ENCODE measurements around the gene PEX19.

PEX19 gene

DNA sequence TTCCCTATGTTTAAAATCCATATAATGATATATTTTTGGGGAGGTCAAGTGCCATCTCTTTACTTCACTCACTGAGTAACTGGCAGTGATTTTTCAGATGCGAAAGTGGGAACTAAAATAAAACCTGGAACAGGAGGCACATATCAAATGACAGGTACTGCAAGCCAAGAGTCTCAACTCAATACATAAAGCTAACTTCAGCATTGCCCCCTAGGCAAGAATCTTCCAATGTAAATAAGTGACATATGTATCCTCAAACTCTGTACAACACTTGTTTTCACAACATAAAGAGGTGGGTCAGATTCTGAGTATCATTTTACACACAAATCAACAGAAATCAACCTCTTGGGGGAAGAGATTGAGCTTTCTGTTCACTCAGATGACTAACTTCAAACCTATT, 40.7 kb downstream of the PEX19 start:
- Histone ChIP-seq H3K9me3 (ENCODE audit: low read length) (no peaks in the 10 kb centered on the region), H3K27me3 (ENCODE audit: insufficient read depth, low read length) (no peaks in the 10 kb centered on the region), H2AFZ (ENCODE audit: low read depth, low read length) (no peak overlapping the region), H3K4me1 (ENCODE audit: insufficient read depth, low read length) (peaks cover 8% of the 10 kb centered on the region), H3K4me3 (ENCODE audit: low read length) (no peak overlapping the region), H3K36me3 (ENCODE audit: insufficient read depth, low read length) (peaks cover 30% of the 10 kb centered on the region)

- H3K27me3 ChIP-seq (ENCODE audit: insufficient read depth, low read length): no peaks in the 10 kb centered on the region
- no peak overlapping the region for H3K4me3 ChIP-seq (ENCODE audit: low read length)
- no peaks in the 10 kb centered on the region for H3K9me3 ChIP-seq (ENCODE audit: low read length)
- peaks cover 34% of the 10 kb centered on the region for H3K36me3 ChIP-seq (ENCODE audit: insufficient read depth, low read length)
- no peak overlapping the region for H2AFZ ChIP-seq (ENCODE audit: low read depth, low read length)
- peaks cover 8% of the 10 kb centered on the region for H3K4me1 ChIP-seq (ENCODE audit: insufficient read depth, low read length)
Measured at GRCh38 chr1:160243767-160244166, 41.2 kb downstream of the PEX19 start.

DNA sequence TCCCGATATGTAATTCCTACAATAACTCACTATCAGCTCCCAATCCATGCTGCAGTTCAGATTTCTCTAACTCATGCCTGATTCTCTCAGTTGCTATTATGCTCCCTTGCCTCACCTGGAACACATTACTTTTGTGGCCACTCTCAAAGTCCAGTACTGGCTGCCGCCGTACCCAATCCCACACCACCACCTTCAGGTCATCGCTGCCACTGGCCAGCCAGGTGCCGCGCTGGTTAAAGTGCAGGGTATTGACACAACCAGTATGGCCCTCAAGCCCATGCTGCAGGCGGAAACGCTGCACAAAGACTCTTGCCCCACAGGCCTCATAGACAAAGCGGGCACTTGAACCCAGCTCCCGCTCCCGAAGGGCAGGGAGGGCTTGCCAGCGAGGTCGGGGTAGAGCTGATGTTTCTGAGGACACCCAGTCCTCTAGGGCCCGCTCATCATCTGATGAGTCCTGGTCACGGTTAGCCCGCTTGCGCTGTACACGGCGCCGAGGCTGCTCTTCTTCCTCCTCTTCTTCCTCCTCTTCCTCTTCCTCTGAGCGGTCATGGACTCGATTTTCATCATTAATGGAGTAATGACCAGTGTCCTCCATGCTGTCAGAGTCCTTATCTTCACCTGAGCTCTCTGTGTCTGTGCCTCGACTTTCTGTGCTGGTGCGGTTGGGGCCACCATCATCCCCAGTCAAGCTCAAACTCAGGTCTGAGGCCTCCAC, 45.2 kb downstream of the PEX19 start:
- H2AFZ ChIP-seq (ENCODE audit: low read depth, low read length): no peak overlapping the region
- H3K27me3 ChIP-seq (ENCODE audit: insufficient read depth, low read length): no peaks in the 10 kb centered on the region
- H3K9me3 ChIP-seq (ENCODE audit: low read length): no peaks in the 10 kb centered on the region
- H3K36me3 ChIP-seq (ENCODE audit: insufficient read depth, low read length): peaks cover 69% of the 10 kb centered on the region
- peaks cover under 1% of the 10 kb centered on the region for H3K4me1 ChIP-seq (ENCODE audit: insufficient read depth, low read length)
- no peak overlapping the region for H3K4me3 ChIP-seq (ENCODE audit: low read length)

DNA sequence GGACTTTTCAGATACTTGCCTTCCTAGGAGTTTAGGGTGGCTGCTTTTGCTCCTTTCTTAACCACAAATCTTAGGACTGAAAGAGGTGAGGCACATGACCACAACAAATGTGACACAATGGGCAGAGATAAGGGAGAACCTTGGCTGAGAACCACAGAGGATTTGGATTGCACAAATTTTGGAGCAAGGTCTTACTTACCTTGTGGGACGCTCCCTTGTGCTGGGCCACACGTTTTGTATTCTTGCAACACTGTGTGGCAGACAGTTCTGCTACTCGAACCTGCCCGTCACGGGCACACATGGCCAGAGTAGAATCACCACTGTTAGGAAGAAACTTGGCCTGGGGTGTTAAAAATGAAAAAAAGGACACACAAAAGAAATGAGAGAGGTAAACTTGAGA, 46.5 kb downstream of the PEX19 start:
- peaks cover 68% of the 10 kb centered on the region for H3K36me3 ChIP-seq (ENCODE audit: insufficient read depth, low read length)
- H3K27me3 ChIP-seq (ENCODE audit: insufficient read depth, low read length): no peaks in the 10 kb centered on the region
- no peak overlapping the region for H2AFZ ChIP-seq (ENCODE audit: low read depth, low read length)
- H3K4me3 ChIP-seq (ENCODE audit: low read length): no peak overlapping the region
- H3K4me1 ChIP-seq (ENCODE audit: insufficient read depth, low read length): no peaks in the 10 kb centered on the region
- H3K9me3 ChIP-seq (ENCODE audit: low read length): no peaks in the 10 kb centered on the region

- Histone ChIP-seq H3K27me3 (ENCODE audit: insufficient read depth, low read length) (no peaks in the 10 kb centered on the region), H3K9me3 (ENCODE audit: low read length) (no peaks in the 10 kb centered on the region), H3K4me1 (ENCODE audit: insufficient read depth, low read length) (no peaks in the 10 kb centered on the region), H2AFZ (ENCODE audit: low read depth, low read length) (no peak overlapping the region), H3K36me3 (ENCODE audit: insufficient read depth, low read length) (peaks cover 72% of the 10 kb centered on the region), H3K4me3 (ENCODE audit: low read length) (no peak overlapping the region)
Measured at GRCh38 chr1:160237558-160237957, 47.4 kb downstream of the PEX19 start.

DNA sequence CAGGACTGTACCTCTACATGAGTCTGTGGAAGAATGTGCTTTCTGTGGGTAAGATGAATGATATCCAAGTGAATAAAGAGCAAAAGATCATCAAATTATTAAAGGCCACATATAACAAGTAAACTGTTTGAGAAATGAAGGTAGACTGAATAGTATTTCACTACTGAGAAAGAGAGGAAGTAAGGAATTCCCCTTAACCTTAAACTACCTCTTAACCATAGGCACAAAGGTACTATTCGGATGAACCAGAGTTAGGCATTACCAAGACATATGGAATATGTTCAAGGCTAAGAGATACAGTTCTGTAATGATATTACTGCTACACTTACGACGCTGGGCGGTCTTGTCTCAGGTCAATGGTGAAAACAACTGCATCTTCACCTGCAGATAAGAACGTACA, 48.1 kb downstream of the PEX19 start:
- no peak overlapping the region for H3K4me3 ChIP-seq (ENCODE audit: low read length)
- peaks cover 71% of the 10 kb centered on the region for H3K36me3 ChIP-seq (ENCODE audit: insufficient read depth, low read length)
- H2AFZ ChIP-seq (ENCODE audit: low read depth, low read length): no peak overlapping the region
- H3K9me3 ChIP-seq (ENCODE audit: low read length): no peaks in the 10 kb centered on the region
- H3K27me3 ChIP-seq (ENCODE audit: insufficient read depth, low read length): no peaks in the 10 kb centered on the region
- no peaks in the 10 kb centered on the region for H3K4me1 ChIP-seq (ENCODE audit: insufficient read depth, low read length)

- no peaks in the 10 kb centered on the region for H3K9me3 ChIP-seq (ENCODE audit: low read length)
- H2AFZ ChIP-seq (ENCODE audit: low read depth, low read length): no peak overlapping the region
- no peaks in the 10 kb centered on the region for H3K27me3 ChIP-seq (ENCODE audit: insufficient read depth, low read length)
- no peaks in the 10 kb centered on the region for H3K4me1 ChIP-seq (ENCODE audit: insufficient read depth, low read length)
- peaks cover 74% of the 10 kb centered on the region for H3K36me3 ChIP-seq (ENCODE audit: insufficient read depth, low read length)
- no peak overlapping the region for H3K4me3 ChIP-seq (ENCODE audit: low read length)
Measured at GRCh38 chr1:160232911-160233310, 52.0 kb downstream of the PEX19 start.

- Histone ChIP-seq H3K4me1 (ENCODE audit: insufficient read depth, low read length) (no peaks in the 10 kb centered on the region), H3K27me3 (ENCODE audit: insufficient read depth, low read length) (no peaks in the 10 kb centered on the region), H3K9me3 (ENCODE audit: low read length) (no peaks in the 10 kb centered on the region), H3K36me3 (ENCODE audit: insufficient read depth, low read length) (peaks cover 85% of the 10 kb centered on the region), H3K4me3 (ENCODE audit: low read length) (no peak overlapping the region), H2AFZ (ENCODE audit: low read depth, low read length) (no peak overlapping the region)
Measured at GRCh38 chr1:160228431-160228830, 56.5 kb downstream of the PEX19 start.

- no peaks in the 10 kb centered on the region for H3K9me3 ChIP-seq (ENCODE audit: low read length)
- no peak overlapping the region for H3K4me3 ChIP-seq (ENCODE audit: low read length)
- no peak overlapping the region for H2AFZ ChIP-seq (ENCODE audit: low read depth, low read length)
- H3K36me3 ChIP-seq (ENCODE audit: insufficient read depth, low read length): peaks cover 86% of the 10 kb centered on the region
- H3K4me1 ChIP-seq (ENCODE audit: insufficient read depth, low read length): no peaks in the 10 kb centered on the region
- H3K27me3 ChIP-seq (ENCODE audit: insufficient read depth, low read length): no peaks in the 10 kb centered on the region
Measured at GRCh38 chr1:160227561-160227960, 57.4 kb downstream of the PEX19 start.

DNA sequence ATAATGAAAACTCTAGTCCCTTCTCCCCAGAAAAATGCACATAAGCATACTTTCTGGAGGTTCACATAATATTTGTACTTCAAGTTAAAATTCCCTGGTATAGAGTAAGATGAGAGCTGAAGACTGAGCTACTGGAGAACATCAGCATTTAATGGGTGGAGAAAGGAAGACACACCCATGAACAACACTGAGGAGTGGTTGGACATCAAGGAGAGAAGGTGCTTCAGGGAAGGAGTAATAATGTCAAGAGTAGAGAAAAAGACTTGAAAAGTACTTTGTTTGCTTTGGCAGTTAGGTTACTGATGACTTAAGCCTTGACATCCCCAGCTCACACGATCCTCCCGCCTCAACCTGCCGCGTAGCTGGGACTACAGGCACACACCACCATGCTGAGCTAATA, 57.9 kb downstream of the PEX19 start:
- H3K27me3 ChIP-seq (ENCODE audit: insufficient read depth, low read length): no peaks in the 10 kb centered on the region
- no peaks in the 10 kb centered on the region for H3K4me1 ChIP-seq (ENCODE audit: insufficient read depth, low read length)
- H3K9me3 ChIP-seq (ENCODE audit: low read length): no peaks in the 10 kb centered on the region
- H3K36me3 ChIP-seq (ENCODE audit: insufficient read depth, low read length): peaks cover 90% of the 10 kb centered on the region
- no peak overlapping the region for H2AFZ ChIP-seq (ENCODE audit: low read depth, low read length)
- H3K4me3 ChIP-seq (ENCODE audit: low read length): no peak overlapping the region
